ENCODE results near the gene SLIT3.

GRCh38 chr5:169171515-169171914 is 129.4 kb downstream of the SLIT3 start:
- TF ChIP-seq TARDBP (IDR thresholded peaks at IDR 0.05) (no peak), ZNF384 (IDR thresholded peaks at IDR 0.05) (no peak), L3MBTL2 (conservative IDR thresholded peaks at IDR 0.05) (no peak), SUZ12 (IDR thresholded peaks at IDR 0.05) (no peak), SP1 (IDR thresholded peaks at IDR 0.05) (no peak), BHLHE40 (IDR thresholded peaks at IDR 0.05; ENCODE audit: borderline replicate concordance) (no peak), FOXK2 (IDR thresholded peaks at IDR 0.05) (no peak), FOXM1 (IDR thresholded peaks at IDR 0.05; ENCODE audit: borderline replicate concordance) (no peak), NFRKB (IDR thresholded peaks at IDR 0.05) (no peak), ARNT (IDR thresholded peaks at IDR 0.05) (no peak)
